Tibial nerve (tissue), 3 donors: Measurements from ENCODE around the gene VKORC1.

Source experiments
- POLR2A ChIP-seq, 2 donors: fragments of 450-650 bp; IDR thresholded peaks; one replicate each; pipeline ENCODE4 v1.6.1; 2017; ENCODE audit warnings: antibody characterized with exemption in 2 of 2, mild to moderate bottlenecking in 2 of 2, moderate library complexity in 2 of 2
- TF ChIP-seq, protein P1 (sequence below), 5 experiments: fragments of 200-600 bp in 3 of 5; fragments of 450-650 bp in 2 of 5; sonication (generic) in 3 of 5; IDR thresholded peaks; one replicate each; pipeline ENCODE4 v1.5.1; 2016 to 2019; ENCODE audit warnings: antibody characterized with exemption in 5 of 5, mild to moderate bottlenecking in 3 of 5, moderate library complexity in 2 of 5

DNA sequence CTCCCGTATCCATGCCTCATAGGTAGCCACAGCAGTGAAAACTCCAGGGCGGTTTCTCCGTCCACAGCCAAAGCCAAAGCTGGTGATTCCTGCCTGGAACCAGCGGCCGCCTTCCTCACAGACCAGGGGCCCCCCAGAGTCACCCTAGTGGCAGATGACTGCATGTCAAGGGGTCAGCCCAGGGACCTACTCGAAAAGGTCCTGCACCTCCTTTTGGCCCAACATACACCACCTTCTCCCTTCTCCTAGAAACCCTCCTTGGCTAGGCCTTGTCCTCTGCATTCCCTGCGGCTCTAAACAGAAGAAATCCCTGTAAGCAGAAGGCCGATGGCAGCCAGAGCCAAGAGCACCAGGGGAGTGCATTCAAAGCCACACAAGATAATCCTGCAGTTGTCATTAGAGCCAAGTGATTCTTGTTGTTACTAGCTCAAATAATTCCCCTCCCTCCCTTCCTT is 49.1 kb upstream of the VKORC1 start:
- TF ChIP-seq, protein P1, sequence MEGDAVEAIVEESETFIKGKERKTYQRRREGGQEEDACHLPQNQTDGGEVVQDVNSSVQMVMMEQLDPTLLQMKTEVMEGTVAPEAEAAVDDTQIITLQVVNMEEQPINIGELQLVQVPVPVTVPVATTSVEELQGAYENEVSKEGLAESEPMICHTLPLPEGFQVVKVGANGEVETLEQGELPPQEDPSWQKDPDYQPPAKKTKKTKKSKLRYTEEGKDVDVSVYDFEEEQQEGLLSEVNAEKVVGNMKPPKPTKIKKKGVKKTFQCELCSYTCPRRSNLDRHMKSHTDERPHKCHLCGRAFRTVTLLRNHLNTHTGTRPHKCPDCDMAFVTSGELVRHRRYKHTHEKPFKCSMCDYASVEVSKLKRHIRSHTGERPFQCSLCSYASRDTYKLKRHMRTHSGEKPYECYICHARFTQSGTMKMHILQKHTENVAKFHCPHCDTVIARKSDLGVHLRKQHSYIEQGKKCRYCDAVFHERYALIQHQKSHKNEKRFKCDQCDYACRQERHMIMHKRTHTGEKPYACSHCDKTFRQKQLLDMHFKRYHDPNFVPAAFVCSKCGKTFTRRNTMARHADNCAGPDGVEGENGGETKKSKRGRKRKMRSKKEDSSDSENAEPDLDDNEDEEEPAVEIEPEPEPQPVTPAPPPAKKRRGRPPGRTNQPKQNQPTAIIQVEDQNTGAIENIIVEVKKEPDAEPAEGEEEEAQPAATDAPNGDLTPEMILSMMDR (IDR thresholded peaks at IDR 0.05), result peak in 1 of 5 experiments; percentile 12
- no peak for TF ChIP-seq POLR2A (IDR thresholded peaks at IDR 0.05)
